GM19023 (cell line): ENCODE data around the gene ARF4.
"Not testable (repeated sequence)": the region's sequence is repeated elsewhere in the genome, so short reads cannot be mapped to it uniquely, and the experiment has no call there.

Source experiments
- ATAC-seq: cut with Tn5 transposase; IDR thresholded peaks from one replicate; pipeline ENCODE4 v1.9.1; 2021; ENCODE audit warnings: mild to moderate bottlenecking, moderate library complexity; ENCODE audit not compliant: unreplicated experiment

The ARF4 gene

GRCh38 chr3:57597127-57597923 is at the start of gene ARF4:
Gene ARF4, minus strand, starts transcription at chr3:57597344. Its CDS starts 204 bp downstream, at chr3:57597140.
- peak; percentile 94 for ATAC-seq

GRCh38 chr3:57646723-57647122 is 49.6 kb upstream of the ARF4 start:
- ATAC-seq, result no peak

GRCh38 chr3:57644740-57645139 is 47.6 kb upstream of the ARF4 start:
- ATAC-seq, result no peak

- no peak for ATAC-seq
These were observed 40.2 kb upstream of the ARF4 start for GRCh38 chr3:57637391-57637790.

GRCh38 chr3:57634259-57634658 is 37.1 kb upstream of the ARF4 start:
- not testable (repeated sequence) for ATAC-seq

- ATAC-seq, result no peak
These were observed 30.8 kb upstream of the ARF4 start for GRCh38 chr3:57627976-57628375.

GRCh38 chr3:57624801-57625200 is 27.7 kb upstream of the ARF4 start:
- ATAC-seq, result no peak

- no peak for ATAC-seq
These were observed 25.2 kb upstream of the ARF4 start for GRCh38 chr3:57622362-57622761.

GRCh38 chr3:57617739-57618138 is 20.6 kb upstream of the ARF4 start:
- ATAC-seq, result no peak

- no peak for ATAC-seq
These were observed 19.1 kb upstream of the ARF4 start for GRCh38 chr3:57616233-57616632.

GRCh38 chr3:57611870-57612269 is 14.7 kb upstream of the ARF4 start:
- ATAC-seq, result not testable (repeated sequence)

- no peak for ATAC-seq
These were observed 8.5 kb upstream of the ARF4 start for GRCh38 chr3:57605683-57606082.

- no peak for ATAC-seq
These were observed 7.8 kb upstream of the ARF4 start for GRCh38 chr3:57604971-57605370.

- no peak for ATAC-seq
These were observed 3.1 kb upstream of the ARF4 start for GRCh38 chr3:57600195-57600594.

- no peak for ATAC-seq
These were observed 1.7 kb upstream of the ARF4 start for GRCh38 chr3:57598765-57599360.

- no peak for ATAC-seq
These were observed 533 bp downstream of the ARF4 start for GRCh38 chr3:57596495-57597126.

GRCh38 chr3:57594576-57594975 is 2.6 kb downstream of the ARF4 start:
- no peak for ATAC-seq

GRCh38 chr3:57594144-57594543 is 3.0 kb downstream of the ARF4 start:
- ATAC-seq, result no peak

GRCh38 chr3:57592306-57592705 is 4.8 kb downstream of the ARF4 start:
- no peak for ATAC-seq

- no peak for ATAC-seq
These were observed 9.2 kb downstream of the ARF4 start for GRCh38 chr3:57587905-57588304.

GRCh38 chr3:57586778-57587177 is 10.4 kb downstream of the ARF4 start:
- no peak for ATAC-seq

- no peak for ATAC-seq
These were observed 13.6 kb downstream of the ARF4 start for GRCh38 chr3:57583544-57583943.
